IMR-90 (cell line): ENCODE data around the gene RRP36. TPM values are rescaled to one million over a fixed set of nuclear protein-coding genes. Genes with fewer than 3 reads are reported as not detected.

Source experiments
- BHLHE40 ChIP-seq: fragments of 150-350 bp; IDR thresholded peaks from 2 replicates; pipeline ENCODE4 v1.6.1; 2016; ENCODE audit warnings: mild to moderate bottlenecking, low read depth, low read length
- CEBPB ChIP-seq: IDR thresholded peaks from 2 replicates; pipeline ENCODE4 v1.6.1; 2012; ENCODE audit warnings: low read depth, low read length, improper control_type of control experiment
- MAFK ChIP-seq: IDR thresholded peaks from 2 replicates; pipeline ENCODE4 v1.6.1; 2012; ENCODE audit warnings: low read depth, low read length, improper control_type of control experiment
- POLR2A ChIP-seq: IDR thresholded peaks from 2 replicates; pipeline ENCODE4 v1.6.1; 2012; ENCODE audit warnings: mild to moderate bottlenecking, low read depth, low read length
- RCOR1 ChIP-seq: IDR thresholded peaks from 2 replicates; pipeline ENCODE4 v1.6.1; 2012; ENCODE audit warnings: mild to moderate bottlenecking, low read length, improper control_type of control experiment; ENCODE audit not compliant: insufficient replicate concordance
- RFX5 ChIP-seq: IDR thresholded peaks from 2 replicates; pipeline ENCODE4 v1.8.0; 2012; ENCODE audit warnings: low read depth, mild to moderate bottlenecking, low read length, moderate library complexity
- polyA plus RNA-seq, 3 experiments: library from polyadenylated mRNA; depleted of rRNA; stranded (reverse); fragments of >200 nt; gene quantifications; 2 replicates each; pipeline ENCODE4 v1.2.3, GENCODE V29; 2012; ENCODE audit warnings: low replicate concordance in 1 of 3
- total RNA-seq: library from RNA; depleted of rRNA; stranded (reverse); fragments of >200 nt; gene quantifications from 2 replicates; pipeline ENCODE4 v1.2.3, GENCODE V29; 2012
- TF ChIP-seq, protein P1 (sequence below): fragments of 150-350 bp; IDR thresholded peaks from 2 replicates; pipeline ENCODE4 v1.6.1; 2016; ENCODE audit warnings: low read depth, mild to moderate bottlenecking, low read length, moderate library complexity, borderline replicate concordance

The RRP36 gene
- total and polyA plus RNA-seq, 2 of the 4 experiments (the other 2 are of a cell fraction) = 54.3 to 106 TPM

GRCh38 chr6:42981836-42982235 is 39.6 kb upstream of the RRP36 start (continued):
- TF ChIP-seq, protein P1, sequence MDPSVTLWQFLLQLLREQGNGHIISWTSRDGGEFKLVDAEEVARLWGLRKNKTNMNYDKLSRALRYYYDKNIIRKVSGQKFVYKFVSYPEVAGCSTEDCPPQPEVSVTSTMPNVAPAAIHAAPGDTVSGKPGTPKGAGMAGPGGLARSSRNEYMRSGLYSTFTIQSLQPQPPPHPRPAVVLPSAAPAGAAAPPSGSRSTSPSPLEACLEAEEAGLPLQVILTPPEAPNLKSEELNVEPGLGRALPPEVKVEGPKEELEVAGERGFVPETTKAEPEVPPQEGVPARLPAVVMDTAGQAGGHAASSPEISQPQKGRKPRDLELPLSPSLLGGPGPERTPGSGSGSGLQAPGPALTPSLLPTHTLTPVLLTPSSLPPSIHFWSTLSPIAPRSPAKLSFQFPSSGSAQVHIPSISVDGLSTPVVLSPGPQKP = no peak
- TF ChIP-seq POLR2A = no peak
- no peak for TF ChIP-seq CEBPB
- TF ChIP-seq BHLHE40 = no peak
- no peak for TF ChIP-seq RFX5
- TF ChIP-seq RCOR1 = no peak
- no peak for TF ChIP-seq MAFK
